ENCODE data around the gene TGM3.

TGM3 gene

GRCh38 chr20:2332711-2333110, 36.9 kb downstream of the TGM3 start:
- ChIA-PET CTCF (no interaction called here), POLR2A (no interaction called here)

GRCh38 chr20:2333821-2334220, 38.0 kb downstream of the TGM3 start:
- CTCF ChIA-PET: interaction anchor here (0.7 kb wide), 1 partner anchor 16 kb away, joined by 3 read pairs; no protein-coding TSS in a partner anchor
- POLR2A ChIA-PET: no interaction called here
- TF ChIP-seq ELF4 (IDR thresholded peaks at IDR 0.05) (no peak), PKNOX1 (IDR thresholded peaks at IDR 0.05) (no peak), ZNF384 (IDR thresholded peaks at IDR 0.05) (no peak), BHLHE40 (IDR thresholded peaks at IDR 0.05; ENCODE audit: borderline replicate concordance) (no peak), NFRKB (IDR thresholded peaks at IDR 0.05) (no peak), FOXA1 (IDR thresholded peaks at IDR 0.05) (no peak), FOXK2 (IDR thresholded peaks at IDR 0.05) (no peak), LEF1 (IDR thresholded peaks at IDR 0.05; ENCODE audit: borderline replicate concordance) (no peak)
- no peak for DNase-seq (ENCODE audit: extremely low spot score)

More at GRCh38 chr20:2332711-2333110, 36.9 kb downstream of the TGM3 start:
- TF ChIP-seq ZNF384 (IDR thresholded peaks at IDR 0.05) (no peak), HDGF (IDR thresholded peaks at IDR 0.05; ENCODE audit: borderline replicate concordance) (no peak), L3MBTL2 (conservative IDR thresholded peaks at IDR 0.05) (no peak), TARDBP (IDR thresholded peaks at IDR 0.05) (no peak), FOXK2 (IDR thresholded peaks at IDR 0.05) (no peak), ELF4 (IDR thresholded peaks at IDR 0.05) (no peak), BHLHE40 (IDR thresholded peaks at IDR 0.05; ENCODE audit: borderline replicate concordance) (no peak), PKNOX1 (IDR thresholded peaks at IDR 0.05) (no peak), SP1 (IDR thresholded peaks at IDR 0.05) (no peak), SUZ12 (IDR thresholded peaks at IDR 0.05) (no peak), ARNT (IDR thresholded peaks at IDR 0.05) (no peak), NFRKB (IDR thresholded peaks at IDR 0.05) (no peak), LEF1 (IDR thresholded peaks at IDR 0.05; ENCODE audit: borderline replicate concordance) (no peak), CTBP1 (IDR thresholded peaks at IDR 0.05; ENCODE audit: borderline replicate concordance) (no peak), FOXA1 (IDR thresholded peaks at IDR 0.05) (no peak), FOXM1 (IDR thresholded peaks at IDR 0.05; ENCODE audit: borderline replicate concordance) (no peak)
- DNase-seq (ENCODE audit: extremely low spot score): no peak

- ChIA-PET CTCF (no interaction called here), POLR2A (no interaction called here)
- TF ChIP-seq L3MBTL2 (conservative IDR thresholded peaks at IDR 0.05) (no peak), SUZ12 (IDR thresholded peaks at IDR 0.05) (no peak), FOXK2 (IDR thresholded peaks at IDR 0.05) (no peak), FOXM1 (IDR thresholded peaks at IDR 0.05; ENCODE audit: borderline replicate concordance) (no peak), CTBP1 (IDR thresholded peaks at IDR 0.05; ENCODE audit: borderline replicate concordance) (no peak)
- no peak for DNase-seq (ENCODE audit: extremely low spot score)
Observed at GRCh38 chr20:2335096-2335870, 39.5 kb downstream of the TGM3 start.

GRCh38 chr20:2336471-2336870, 40.7 kb downstream of the TGM3 start:
- ChIA-PET CTCF (no interaction called here), POLR2A (no interaction called here)
- DNase-seq (ENCODE audit: extremely low spot score): no peak
- TF ChIP-seq TARDBP (IDR thresholded peaks at IDR 0.05) (no peak), FOXA1 (IDR thresholded peaks at IDR 0.05) (no peak), LEF1 (IDR thresholded peaks at IDR 0.05; ENCODE audit: borderline replicate concordance) (no peak)

- ChIA-PET POLR2A (no interaction called here), CTCF (no interaction called here)
- TF ChIP-seq NFRKB (IDR thresholded peaks at IDR 0.05) (no peak), ELF4 (IDR thresholded peaks at IDR 0.05) (no peak), BHLHE40 (IDR thresholded peaks at IDR 0.05; ENCODE audit: borderline replicate concordance) (no peak), ARNT (IDR thresholded peaks at IDR 0.05) (no peak)
- no peak for DNase-seq (ENCODE audit: extremely low spot score)
Observed at GRCh38 chr20:2337142-2337541, 41.3 kb downstream of the TGM3 start.

- ChIA-PET POLR2A (no interaction called here), CTCF (no interaction called here)
- TF ChIP-seq FOXK2 (IDR thresholded peaks at IDR 0.05): no peak
- TF ChIP-seq CTBP1 (IDR thresholded peaks at IDR 0.05; ENCODE audit: borderline replicate concordance): no peak
- no peak for TF ChIP-seq BHLHE40 (IDR thresholded peaks at IDR 0.05; ENCODE audit: borderline replicate concordance)
- no peak for TF ChIP-seq L3MBTL2 (conservative IDR thresholded peaks at IDR 0.05)
- no peak for TF ChIP-seq TARDBP (IDR thresholded peaks at IDR 0.05)
- TF ChIP-seq ARNT (IDR thresholded peaks at IDR 0.05): no peak
- no peak for TF ChIP-seq PKNOX1 (IDR thresholded peaks at IDR 0.05)
- TF ChIP-seq NFRKB (IDR thresholded peaks at IDR 0.05): no peak
- TF ChIP-seq SUZ12 (IDR thresholded peaks at IDR 0.05): no peak
- no peak for TF ChIP-seq FOXM1 (IDR thresholded peaks at IDR 0.05; ENCODE audit: borderline replicate concordance)
- TF ChIP-seq ZNF384 (IDR thresholded peaks at IDR 0.05): no peak
- TF ChIP-seq SP1 (IDR thresholded peaks at IDR 0.05): no peak
- no peak for TF ChIP-seq LEF1 (IDR thresholded peaks at IDR 0.05; ENCODE audit: borderline replicate concordance)
- no peak for TF ChIP-seq HDGF (IDR thresholded peaks at IDR 0.05; ENCODE audit: borderline replicate concordance)
- no peak for TF ChIP-seq ELF4 (IDR thresholded peaks at IDR 0.05)
- DNase-seq (ENCODE audit: extremely low spot score): no peak
Observed at GRCh38 chr20:2338411-2339066, 42.7 kb downstream of the TGM3 start.
